A673 (cell line): Measurements from ENCODE around the gene PCBD2.

Source experiments
- CTCF ChIP-seq: fragments of 300-800, 200-600 bp; sonication (generic); conservative IDR thresholded peaks from 2 replicates; pipeline ENCODE4 v1.5.1; 2017; ENCODE audit warnings: low read depth, mild to moderate bottlenecking, antibody characterized with exemption, low read length, moderate library complexity, mixed read lengths
- EZH2 ChIP-seq: fragments of 200-600 bp; sonication (generic); IDR thresholded peaks from 2 replicates; pipeline ENCODE4 v1.6.1; 2017; ENCODE audit warnings: borderline replicate concordance, low read depth, mild to moderate bottlenecking, mixed read lengths, antibody characterized with exemption, low read length; ENCODE audit not compliant: poor library complexity, severe bottlenecking

- no peak for TF ChIP-seq CTCF
- no peak for TF ChIP-seq EZH2
Observed at GRCh38 chr5:134967607-134968006, 62.7 kb downstream of the PCBD2 start, which contains the start of gene CATSPER3.
